GM21390 (cell line): ENCODE data around the gene CD163L1.
"Not testable (repeated sequence)": the region's sequence is repeated elsewhere in the genome, so short reads cannot be mapped to it uniquely, and the experiment has no call there.

ENCODE experiments used
- ATAC-seq: cut with Tn5 transposase; IDR thresholded peaks from one replicate; pipeline ENCODE4 v1.9.1; 2021; ENCODE audit not compliant: unreplicated experiment

Gene CD163L1

GRCh38 chr12:7444076-7444475 lies at the start of gene CD163L1:
TSS of gene CD163L1 (minus strand) at chr12:7444153. CDS start at chr12:7444127, 26 bp downstream.
- ATAC-seq = no peak

GRCh38 chr12:7493006-7493405 lies 49.1 kb upstream of the CD163L1 start:
- no peak for ATAC-seq

- no peak for ATAC-seq
Observed at GRCh38 chr12:7486512-7486911, 42.6 kb upstream of the CD163L1 start.

GRCh38 chr12:7485095-7485494 lies 41.1 kb upstream of the CD163L1 start:
- ATAC-seq = no peak

- no peak for ATAC-seq
Observed at GRCh38 chr12:7483343-7483742, 39.4 kb upstream of the CD163L1 start.

GRCh38 chr12:7479771-7480170 lies 35.8 kb upstream of the CD163L1 start:
- no peak for ATAC-seq

GRCh38 chr12:7472060-7472459 lies 28.1 kb upstream of the CD163L1 start:
- ATAC-seq = no peak

GRCh38 chr12:7460375-7461259 lies 16.7 kb upstream of the CD163L1 start:
- ATAC-seq = peak; percentile 58

- no peak for ATAC-seq
Observed at GRCh38 chr12:7459973-7460372, 16.0 kb upstream of the CD163L1 start.

- ATAC-seq = no peak
Observed at GRCh38 chr12:7451756-7452155, 7.8 kb upstream of the CD163L1 start.

- no peak for ATAC-seq
Observed at GRCh38 chr12:7450667-7451066, 6.7 kb upstream of the CD163L1 start.

GRCh38 chr12:7448099-7448498 lies 4.1 kb upstream of the CD163L1 start:
- no peak for ATAC-seq

- no peak for ATAC-seq
Observed at GRCh38 chr12:7444537-7444936, 584 bp upstream of the CD163L1 start.

GRCh38 chr12:7441216-7441615 lies 2.7 kb downstream of the CD163L1 start:
- no peak for ATAC-seq

- ATAC-seq = no peak
Observed at GRCh38 chr12:7439579-7440505, 4.1 kb downstream of the CD163L1 start.

GRCh38 chr12:7438291-7438995 lies 5.5 kb downstream of the CD163L1 start:
- not testable (repeated sequence) for ATAC-seq

GRCh38 chr12:7437494-7437893 lies 6.5 kb downstream of the CD163L1 start:
- ATAC-seq = not testable (repeated sequence)

GRCh38 chr12:7434670-7435069 lies 9.3 kb downstream of the CD163L1 start:
- ATAC-seq = no peak

GRCh38 chr12:7433276-7433822 lies 10.6 kb downstream of the CD163L1 start:
- no peak for ATAC-seq

GRCh38 chr12:7431993-7432685 lies 11.8 kb downstream of the CD163L1 start:
- ATAC-seq = no peak
